ENCODE data around the gene ADSL.

DNA sequence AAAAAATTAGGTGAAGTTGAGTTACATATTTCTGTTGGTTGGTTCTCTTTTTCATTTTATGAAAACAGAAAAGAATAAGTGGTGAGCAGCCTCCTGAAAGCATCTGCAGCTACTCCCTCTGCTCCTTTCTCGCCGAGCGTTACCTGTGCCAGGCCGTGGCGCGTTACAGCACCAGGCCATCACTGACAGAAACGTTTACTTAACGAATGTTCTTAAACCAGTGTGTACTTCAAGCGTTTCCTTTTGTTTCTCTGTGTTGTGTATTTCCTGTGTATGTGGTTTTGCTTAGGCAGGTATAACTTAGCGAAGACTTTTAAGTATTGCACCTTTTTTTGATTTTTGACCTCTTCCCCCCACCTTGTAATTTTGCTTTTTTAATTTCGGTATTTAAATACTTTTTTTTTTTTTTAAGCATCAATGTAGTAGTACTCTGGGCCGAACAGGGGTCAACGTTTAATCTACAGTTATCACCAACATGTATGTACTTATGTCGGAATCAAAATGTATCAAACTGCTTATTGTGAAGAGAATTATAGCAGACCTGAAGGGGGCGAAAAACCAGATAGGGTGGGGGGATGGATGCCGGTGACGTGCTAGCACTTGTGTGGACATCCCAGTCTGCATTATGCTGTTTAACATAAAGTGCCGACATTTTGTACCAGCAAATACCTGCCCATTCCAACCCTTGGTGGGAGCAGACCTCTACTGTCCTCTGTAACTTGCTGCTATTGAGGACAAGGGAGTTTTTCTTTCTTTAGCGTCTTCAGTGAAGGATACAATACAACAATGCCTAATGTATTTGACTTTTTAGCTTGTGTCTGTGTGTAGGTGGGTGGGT lies 21.6 kb upstream of the ADSL start:
- TF ChIP-seq, protein P1, sequence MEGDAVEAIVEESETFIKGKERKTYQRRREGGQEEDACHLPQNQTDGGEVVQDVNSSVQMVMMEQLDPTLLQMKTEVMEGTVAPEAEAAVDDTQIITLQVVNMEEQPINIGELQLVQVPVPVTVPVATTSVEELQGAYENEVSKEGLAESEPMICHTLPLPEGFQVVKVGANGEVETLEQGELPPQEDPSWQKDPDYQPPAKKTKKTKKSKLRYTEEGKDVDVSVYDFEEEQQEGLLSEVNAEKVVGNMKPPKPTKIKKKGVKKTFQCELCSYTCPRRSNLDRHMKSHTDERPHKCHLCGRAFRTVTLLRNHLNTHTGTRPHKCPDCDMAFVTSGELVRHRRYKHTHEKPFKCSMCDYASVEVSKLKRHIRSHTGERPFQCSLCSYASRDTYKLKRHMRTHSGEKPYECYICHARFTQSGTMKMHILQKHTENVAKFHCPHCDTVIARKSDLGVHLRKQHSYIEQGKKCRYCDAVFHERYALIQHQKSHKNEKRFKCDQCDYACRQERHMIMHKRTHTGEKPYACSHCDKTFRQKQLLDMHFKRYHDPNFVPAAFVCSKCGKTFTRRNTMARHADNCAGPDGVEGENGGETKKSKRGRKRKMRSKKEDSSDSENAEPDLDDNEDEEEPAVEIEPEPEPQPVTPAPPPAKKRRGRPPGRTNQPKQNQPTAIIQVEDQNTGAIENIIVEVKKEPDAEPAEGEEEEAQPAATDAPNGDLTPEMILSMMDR (IDR thresholded peaks at IDR 0.05) = no peak
- TF ChIP-seq POLR2A (IDR thresholded peaks at IDR 0.05) = no peak
- TF ChIP-seq EP300 (IDR thresholded peaks at IDR 0.05) = no peak

Measured in tibial nerve (tissue), 4 donors.